IPS-18c (cell line): ENCODE data around the gene ACVR1B.

ENCODE experiments used
- H3K4me3 ChIP-seq: 2 replicates; pipeline ENCODE4 v1.7.0; 2013; ENCODE audit warnings: low read depth, mild to moderate bottlenecking, low read length, moderate library complexity; ENCODE audit not compliant: insufficient read depth
- H3K9me3 ChIP-seq: one replicate; pipeline ENCODE4 v1.6.1; 2013; ENCODE audit warnings: mild to moderate bottlenecking, low read length, moderate library complexity; ENCODE audit not compliant: control insufficient read depth, insufficient read depth

ACVR1B gene

DNA sequence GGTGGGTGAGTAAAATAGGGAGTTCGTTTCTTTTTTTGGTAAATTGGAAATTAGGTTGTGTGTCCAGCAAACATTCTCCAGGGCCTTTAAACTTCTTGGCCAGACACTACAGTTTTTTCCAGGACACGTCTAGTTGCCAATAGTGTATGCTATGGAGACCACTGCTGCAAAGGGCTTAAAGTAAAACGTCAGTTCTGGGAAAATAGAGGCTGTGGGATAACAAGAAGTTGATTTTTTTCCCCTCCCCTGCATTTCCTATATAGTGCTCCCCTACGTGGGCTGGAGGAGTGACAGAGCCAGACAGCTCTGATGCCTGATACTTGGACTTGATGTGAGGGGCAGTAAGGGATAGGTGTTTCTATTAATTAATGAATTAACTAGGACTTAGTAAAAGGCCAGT, 2.4 kb downstream of the ACVR1B start:
- no peaks in the 10 kb centered on the region for H3K9me3 ChIP-seq
- no peak overlapping the region for H3K4me3 ChIP-seq

DNA sequence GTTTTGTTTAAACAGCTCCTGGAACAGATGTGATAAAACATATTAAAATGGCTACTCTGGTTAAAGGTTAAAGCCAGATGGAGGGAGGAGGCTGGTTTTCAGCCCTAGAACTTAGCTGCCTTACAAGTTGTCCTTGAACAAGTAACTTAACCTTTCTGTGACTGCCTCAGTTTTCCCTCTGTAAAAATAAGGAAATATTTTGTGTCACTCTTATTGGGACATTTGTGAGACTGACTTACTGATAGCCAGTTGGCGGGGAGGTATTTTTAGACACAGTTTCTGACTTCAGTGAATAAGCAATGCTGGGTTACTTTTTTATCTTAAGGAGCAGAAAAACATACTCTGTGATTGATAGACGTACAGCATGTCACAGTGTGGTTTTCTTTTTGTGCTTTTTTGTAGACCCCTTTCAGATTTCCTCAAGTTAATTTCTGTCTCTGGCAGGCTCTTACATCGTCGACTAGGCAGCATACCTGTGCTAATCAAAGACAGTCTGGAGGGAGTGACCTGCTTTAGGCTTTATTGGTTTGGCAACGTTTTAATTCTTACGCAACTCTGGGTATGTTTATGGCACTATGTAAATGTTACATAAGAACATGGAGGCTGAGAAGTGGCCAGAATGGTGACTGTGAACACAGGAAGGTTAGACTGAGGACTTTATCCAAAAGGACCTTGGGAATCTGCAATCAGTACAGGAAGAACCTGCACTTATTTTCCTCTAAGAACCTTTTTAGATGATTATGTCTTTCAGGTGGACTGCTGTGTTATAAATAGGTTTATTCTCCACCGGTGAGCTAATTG, 3.3 kb downstream of the ACVR1B start:
- H3K9me3 ChIP-seq: no peaks in the 10 kb centered on the region
- H3K4me3 ChIP-seq: no peak overlapping the region

DNA sequence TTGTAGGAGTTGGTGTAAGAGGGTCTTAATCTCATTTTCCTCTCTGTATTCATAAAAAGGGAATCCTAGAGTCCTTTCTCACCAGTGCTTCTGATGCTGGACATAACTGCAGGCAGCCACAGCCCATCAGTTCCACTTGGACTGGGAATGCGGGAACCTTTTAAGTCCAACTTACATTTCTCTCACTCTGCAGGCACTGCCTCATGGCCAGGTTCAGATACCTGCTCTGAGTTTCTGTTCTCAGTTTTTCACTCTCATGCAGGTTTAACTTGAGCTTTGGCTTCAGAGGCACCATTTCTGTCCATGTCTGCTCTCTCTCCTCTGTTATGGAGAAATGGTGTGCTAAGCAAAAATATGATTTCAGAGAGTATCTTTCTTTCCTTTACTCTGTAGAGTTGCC, 4.2 kb downstream of the ACVR1B start:
- H3K9me3 ChIP-seq: no peaks in the 10 kb centered on the region
- no peak overlapping the region for H3K4me3 ChIP-seq

DNA sequence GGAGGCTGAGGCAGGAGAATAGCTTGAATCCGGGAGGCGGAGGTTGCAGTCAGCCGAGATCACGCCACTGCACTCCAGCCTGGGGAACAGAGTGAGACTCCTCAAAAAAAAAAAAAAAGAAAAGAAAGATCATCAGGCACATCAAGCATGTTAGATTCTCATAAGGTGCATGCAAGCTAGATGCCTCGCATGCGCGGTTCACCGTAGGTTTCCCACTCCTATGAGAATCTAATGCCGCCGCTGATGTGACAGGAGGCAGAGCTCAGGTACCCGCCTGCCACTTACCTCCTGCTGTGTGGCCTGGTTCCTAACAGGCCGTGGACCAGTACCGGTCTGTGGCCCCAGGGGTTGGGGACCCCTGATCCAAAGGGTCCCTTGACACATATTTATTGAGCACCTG, 7.0 kb downstream of the ACVR1B start:
- no peak overlapping the region for H3K4me3 ChIP-seq
- no peaks in the 10 kb centered on the region for H3K9me3 ChIP-seq

DNA sequence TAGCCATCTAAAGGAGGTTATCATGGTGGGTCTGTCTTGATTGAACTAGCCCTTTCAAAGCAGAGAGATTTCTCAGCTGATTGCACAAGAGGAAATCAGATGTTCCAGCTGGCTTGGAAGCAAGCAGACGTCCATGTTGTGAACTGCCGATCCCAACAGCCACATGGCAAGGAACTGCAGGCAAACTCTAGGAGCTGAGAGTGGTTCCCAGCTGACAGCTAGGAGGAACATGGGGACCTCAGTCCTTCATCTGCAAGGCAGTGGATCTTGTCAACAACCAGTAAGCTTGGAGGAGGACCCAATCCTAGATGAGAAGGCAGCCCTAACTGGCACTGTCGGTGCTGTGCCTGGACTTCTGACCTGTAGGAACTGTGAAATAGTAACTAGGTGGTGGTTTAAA, 7.7 kb downstream of the ACVR1B start:
- Histone ChIP-seq H3K9me3 (no peaks in the 10 kb centered on the region), H3K4me3 (no peak overlapping the region)

DNA sequence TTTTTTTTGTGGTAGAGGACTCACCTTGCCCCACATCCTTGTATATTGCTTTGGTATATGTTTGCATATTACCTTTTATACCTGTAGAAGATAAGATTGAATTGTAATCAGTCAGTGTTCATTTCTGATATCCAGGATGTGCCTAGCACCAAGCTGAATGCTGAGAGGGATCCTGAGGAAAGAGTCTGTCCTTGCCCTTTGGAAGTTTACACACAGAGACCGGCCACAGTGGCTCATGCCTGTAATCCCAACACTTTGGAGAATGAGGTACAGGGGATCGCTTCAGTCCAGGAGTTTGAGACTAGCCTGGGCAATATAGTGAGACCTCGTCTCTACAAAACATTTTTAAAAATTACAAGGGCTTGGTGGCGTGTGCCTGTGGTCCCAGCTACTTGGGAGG, 8.4 kb downstream of the ACVR1B start:
- H3K9me3 ChIP-seq: no peaks in the 10 kb centered on the region
- H3K4me3 ChIP-seq: no peak overlapping the region

DNA sequence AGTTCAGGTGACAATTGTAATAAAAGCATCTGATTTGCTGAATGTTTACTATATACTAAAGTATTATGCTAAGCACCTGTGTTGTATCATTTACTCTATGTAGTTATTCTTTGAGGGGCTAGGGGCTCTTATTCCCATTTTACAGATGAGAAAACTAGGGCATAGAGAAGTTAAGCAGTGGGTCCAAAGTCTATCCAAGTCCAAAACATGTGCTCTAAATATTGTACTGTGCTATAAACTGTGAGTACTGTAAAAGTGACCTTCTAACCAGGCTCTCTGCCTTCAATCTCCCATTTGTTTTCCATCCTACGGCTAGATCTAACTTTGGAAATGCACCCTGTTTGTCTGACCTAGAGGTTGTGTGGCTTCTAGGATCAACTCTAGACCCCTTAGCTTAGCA, 9.0 kb downstream of the ACVR1B start:
- Histone ChIP-seq H3K4me3 (no peak overlapping the region), H3K9me3 (no peaks in the 10 kb centered on the region)

DNA sequence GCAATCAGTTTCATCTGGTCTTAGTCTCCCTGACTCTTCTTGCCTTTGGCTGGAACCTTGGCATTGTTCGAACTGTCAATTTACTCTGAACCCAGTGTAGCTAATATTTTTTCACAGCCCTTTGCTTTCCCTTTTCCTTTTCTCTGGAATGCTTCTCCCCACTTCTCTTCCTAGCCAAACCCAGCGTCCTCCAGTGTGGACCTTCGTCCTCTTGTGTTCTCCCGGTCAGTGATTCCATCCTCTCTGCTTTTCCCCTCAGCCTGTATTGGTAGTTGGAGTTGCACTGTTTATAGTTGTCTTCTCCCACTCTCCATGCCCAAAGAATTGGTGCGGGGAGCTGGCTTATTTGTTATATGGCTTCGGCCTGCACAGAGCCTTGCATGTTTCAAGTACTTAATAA, 9.4 kb downstream of the ACVR1B start:
- no peak overlapping the region for H3K4me3 ChIP-seq
- H3K9me3 ChIP-seq: no peaks in the 10 kb centered on the region

DNA sequence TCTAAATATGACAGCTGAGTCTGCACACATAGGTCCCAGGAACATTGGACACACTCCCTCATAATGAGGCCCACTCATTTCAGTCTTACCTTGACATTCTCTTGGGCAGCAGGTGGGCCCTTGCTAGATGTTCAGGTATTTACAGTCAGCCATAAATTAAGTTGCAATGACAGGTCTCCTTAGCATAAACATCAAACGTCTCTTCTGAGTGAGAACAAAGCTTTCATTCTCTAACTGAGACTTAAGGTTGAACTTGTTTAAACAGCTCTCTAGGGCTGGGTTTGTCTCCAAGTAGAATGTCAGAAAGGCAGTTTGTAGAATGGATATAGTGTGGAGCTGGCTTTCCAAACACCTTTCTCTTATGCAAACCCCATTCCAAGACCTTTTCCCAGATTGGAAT, 10.3 kb downstream of the ACVR1B start:
- H3K9me3 ChIP-seq: no peaks in the 10 kb centered on the region
- H3K4me3 ChIP-seq: no peak overlapping the region

DNA sequence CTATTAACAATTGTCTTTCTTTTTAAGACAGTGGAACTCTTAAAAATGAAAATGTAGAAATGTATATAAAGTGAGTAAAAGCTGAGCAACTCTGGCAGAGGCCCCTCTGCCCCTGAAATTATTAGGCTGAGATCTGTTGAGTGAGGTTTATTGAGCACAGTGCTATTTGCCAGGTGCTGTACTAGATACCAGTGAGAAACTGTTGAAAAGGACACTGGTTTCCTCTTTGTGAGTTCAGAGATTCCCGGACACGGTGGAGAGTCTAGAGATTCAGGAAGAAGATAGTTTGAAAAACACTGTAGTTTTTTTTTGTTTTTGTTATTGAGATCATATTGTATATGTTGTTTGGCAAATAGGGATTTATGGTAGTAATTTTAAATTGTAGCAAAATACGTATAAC, 11.2 kb downstream of the ACVR1B start:
- Histone ChIP-seq H3K4me3 (no peak overlapping the region), H3K9me3 (no peaks in the 10 kb centered on the region)

DNA sequence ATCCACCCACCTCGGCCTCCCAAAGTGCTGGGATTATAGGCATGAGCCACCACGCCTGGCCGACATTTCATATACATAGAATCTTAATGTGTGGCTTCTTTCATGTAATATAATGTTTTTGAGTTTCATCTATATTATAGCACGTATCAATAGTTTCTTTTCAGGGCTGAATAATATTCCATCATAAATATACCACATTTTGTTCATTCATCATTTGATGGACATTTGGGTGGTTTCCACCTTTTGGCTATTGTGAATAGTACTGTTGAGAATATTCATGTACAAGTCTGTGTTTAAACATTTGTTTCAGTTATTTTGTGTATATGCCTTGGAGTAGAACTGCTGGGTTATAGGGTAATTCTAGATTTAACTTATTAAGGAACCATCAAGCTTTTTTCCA, 12.0 kb downstream of the ACVR1B start:
- Histone ChIP-seq H3K9me3 (no peaks in the 10 kb centered on the region), H3K4me3 (no peak overlapping the region)

DNA sequence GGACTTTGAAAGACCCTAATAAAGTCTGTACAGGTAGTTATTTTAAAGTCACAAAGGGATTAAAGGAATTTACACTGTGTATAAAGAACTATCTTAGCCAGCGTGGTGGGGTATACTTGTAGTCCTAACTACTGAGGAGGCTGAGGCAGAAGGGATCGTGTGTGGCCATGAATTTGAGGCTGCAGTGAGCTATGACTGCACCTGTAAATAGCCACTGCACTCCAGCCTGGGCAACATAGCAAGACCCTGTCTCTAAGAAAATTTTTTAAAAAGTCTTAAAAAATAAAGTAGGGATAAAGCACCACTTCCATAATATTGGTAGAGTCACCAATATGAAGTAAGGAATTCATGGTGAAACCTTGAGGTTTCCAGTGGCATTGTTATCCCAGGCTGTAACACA, 18.1 kb downstream of the ACVR1B start:
- no peaks in the 10 kb centered on the region for H3K9me3 ChIP-seq
- H3K4me3 ChIP-seq: no peak overlapping the region

DNA sequence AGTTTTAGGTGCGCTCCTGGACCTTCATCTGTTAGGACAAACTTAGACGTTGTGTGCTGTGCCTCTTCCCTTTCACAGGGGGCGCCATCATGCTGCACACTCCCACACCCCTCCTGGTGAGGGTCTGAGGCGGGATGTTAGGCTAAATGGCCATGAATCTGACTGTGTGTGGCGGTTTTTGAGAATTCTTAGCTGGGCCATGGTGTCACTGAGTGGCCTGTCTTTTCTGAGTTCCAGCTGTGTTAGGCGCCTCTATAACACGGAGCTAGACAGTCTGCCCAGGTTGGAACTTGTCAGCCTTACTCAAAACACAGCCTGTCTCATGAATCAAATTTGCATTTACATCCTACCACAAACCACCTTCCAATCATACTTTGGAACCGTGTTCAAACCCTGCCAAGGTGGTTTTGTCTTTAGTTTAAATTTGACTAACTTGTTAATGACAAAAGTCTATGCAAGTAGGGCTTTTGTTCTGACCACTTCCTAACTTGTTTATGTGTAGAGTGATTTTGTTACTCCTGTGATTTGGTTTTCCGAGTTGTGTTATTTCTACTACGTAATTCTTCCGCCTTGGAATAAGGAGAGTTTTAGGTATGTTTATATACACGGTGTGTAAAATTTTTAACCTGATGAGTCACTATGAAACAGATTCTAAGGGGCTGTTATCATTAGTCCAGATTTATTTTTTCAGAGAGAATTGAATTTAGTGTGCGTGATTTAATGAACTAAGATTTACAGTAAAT, 19.6 kb downstream of the ACVR1B start:
- Histone ChIP-seq H3K4me3 (no peak overlapping the region), H3K9me3 (no peaks in the 10 kb centered on the region)

DNA sequence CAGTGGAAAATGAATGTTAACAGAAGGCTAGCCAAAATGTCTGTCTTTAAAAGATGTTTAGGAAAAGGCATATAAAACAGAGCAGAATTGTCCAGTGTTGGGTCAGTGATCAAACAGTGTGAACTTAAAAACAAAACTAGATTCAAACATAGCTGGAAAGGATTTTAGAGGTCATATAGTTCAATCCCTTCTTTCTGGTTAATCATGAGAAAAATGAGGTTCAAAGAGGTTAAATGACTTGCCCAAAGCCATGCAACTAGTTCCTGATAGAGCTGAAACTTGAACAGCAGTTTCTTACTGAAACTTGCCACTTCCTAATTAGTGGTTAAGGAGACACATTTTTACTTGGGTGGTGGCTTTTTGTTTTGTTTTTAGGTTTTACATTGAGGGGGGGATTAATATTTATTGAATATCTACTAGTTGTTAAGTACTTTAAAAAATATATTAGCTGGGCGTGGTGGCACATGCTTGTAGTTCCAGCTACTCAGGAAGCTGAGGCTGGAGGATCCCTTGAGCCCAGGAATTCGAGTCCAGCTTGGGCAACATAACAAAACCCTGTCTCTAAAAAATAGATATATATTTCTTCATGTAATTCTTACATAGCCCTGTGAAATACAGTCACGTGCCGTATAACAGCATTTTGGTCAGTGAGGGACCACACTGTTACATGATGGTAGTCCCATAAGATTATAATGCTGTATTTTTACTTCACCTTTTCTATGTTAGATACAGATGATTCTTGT, 20.4 kb downstream of the ACVR1B start:
- Histone ChIP-seq H3K4me3 (no peak overlapping the region), H3K9me3 (no peaks in the 10 kb centered on the region)

DNA sequence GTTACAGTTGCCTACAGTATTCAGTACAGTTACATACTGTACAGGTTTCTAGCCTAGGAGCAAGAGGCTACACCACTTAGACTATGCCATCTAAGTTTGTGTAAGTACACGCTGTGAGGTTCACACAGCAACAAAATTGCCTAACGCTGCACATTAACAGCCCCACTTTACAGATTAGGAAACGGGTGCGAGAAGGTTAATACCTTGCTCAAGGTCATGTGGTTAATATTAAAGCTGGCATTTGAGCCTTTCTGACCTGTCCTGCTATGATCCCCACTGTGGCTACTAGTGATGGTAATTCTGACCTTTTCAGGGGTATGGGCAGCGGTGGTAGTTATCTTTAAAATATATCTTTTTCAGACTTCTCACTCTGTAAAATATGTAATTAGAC, 20.9 kb downstream of the ACVR1B start:
- no peaks in the 10 kb centered on the region for H3K9me3 ChIP-seq
- H3K4me3 ChIP-seq: no peak overlapping the region

DNA sequence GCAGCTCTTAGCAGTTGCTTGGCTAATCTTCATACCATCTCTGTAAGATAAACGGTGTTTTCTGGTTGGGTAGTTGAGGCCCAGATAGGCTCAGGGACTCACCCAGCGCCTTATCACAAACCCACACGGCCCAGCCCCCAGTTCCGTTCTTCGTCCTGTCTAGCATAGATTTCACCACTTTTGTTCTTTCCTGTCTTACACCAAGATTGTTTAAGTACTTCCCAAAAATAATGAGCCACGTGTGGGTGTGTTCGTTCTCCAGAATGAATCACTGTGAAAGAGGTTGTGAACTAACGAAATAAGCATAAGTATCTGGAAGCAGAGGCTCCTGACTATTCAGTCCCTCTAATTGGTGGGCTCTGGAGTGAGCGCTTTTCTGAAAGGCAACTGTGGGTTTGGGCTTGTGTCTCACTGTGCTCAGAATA, 21.4 kb downstream of the ACVR1B start:
- Histone ChIP-seq H3K9me3 (no peaks in the 10 kb centered on the region), H3K4me3 (no peak overlapping the region)

DNA sequence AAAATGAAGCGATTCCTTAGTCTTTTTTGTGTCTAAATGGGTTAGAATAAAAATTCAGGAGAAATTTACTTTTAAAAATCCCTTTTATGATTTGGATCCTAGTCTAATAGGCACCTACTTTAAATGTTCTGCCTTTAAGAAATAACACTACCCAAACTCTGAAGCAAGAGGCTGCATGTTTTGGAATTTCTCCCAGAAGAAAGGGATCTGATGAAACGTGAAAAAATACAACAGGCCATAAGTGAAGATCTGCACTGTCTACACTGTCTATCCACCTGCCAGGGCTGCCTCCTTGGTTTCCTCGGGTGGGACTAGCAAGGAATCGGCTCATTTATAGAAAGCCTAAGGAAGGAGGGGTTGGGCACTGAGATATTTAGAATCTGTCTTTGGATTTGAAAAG, 22.1 kb downstream of the ACVR1B start:
- Histone ChIP-seq H3K9me3 (no peaks in the 10 kb centered on the region), H3K4me3 (no peak overlapping the region)

DNA sequence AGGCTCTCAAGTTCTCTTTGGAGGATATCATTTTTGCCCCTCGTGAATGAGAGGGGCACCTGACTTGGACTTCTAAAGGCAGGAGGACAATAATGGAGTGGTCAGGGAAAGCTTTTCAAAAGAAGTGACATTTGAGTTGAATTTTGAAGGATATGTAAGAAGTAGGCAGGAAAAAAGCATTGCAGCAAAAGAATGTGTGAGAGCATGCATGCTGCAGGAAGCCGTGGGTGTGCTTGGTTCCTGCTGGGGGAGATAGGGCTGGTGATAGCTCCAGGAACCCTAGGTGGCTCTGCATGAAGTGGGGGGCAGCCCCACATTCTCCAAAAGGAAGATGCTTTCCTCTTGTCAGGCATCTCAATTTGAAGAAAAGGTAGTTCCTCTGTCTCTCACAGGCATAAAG, 23.1 kb downstream of the ACVR1B start:
- Histone ChIP-seq H3K9me3 (no peaks in the 10 kb centered on the region), H3K4me3 (no peak overlapping the region)
